SK-N-SH (cell line): ENCODE measurements around the gene CACNA2D1. TPM values are rescaled to one million over a fixed set of nuclear protein-coding genes. Genes with fewer than 3 reads are reported as not detected.
A peak's percentile ranks its signal among the peaks of the same experiment; 100 is the strongest.

Experiments used
- CTCF ChIA-PET: fragments of 300-600, 350-600 bp; formaldehyde crosslinking; extraction: SDS; loops from one replicate; lab custom pipeline; 2021; lab: Yijun Ruan, JAX
- POLR2A ChIA-PET: fragments of 350-600 bp; sonication (Branson Sonifier 250); formaldehyde crosslinking; extraction: SDS; loops from one replicate; lab custom pipeline; 2020; ENCODE audit warnings: antibody characterized with exemption, inconsistent platforms; lab: Yijun Ruan, JAX
- DNase-seq: peaks from one replicate; pipeline ENCODE4 v3.0.0; 2012
- H2AFZ ChIP-seq: fragments of 200-600 bp; sonication (generic); 2 replicates; pipeline ENCODE4 v1.8.1; 2016; ENCODE audit warnings: antibody characterized with exemption, mild to moderate bottlenecking, low read depth
- H3F3A ChIP-seq: fragments of 200-600 bp; sonication (generic); replicated peaks from 2 replicates; pipeline ENCODE3; 2016; ENCODE audit warnings: antibody characterized with exemption, mild to moderate bottlenecking; ENCODE audit not compliant: insufficient read depth
- H3K27ac ChIP-seq, 2 experiments: fragments of 200-500 bp in 1 of 2; fragments of 200-600 bp in 1 of 2; sonication (Bioruptor generic) in 1 of 2; sonication (generic), shearing (Covaris generic) in 1 of 2; 2 replicates each; pipeline versions ENCODE4 v1.5.1 to v1.6.1; 2014 to 2016; ENCODE audit warnings: low read depth in 2 of 2, inconsistent platforms in 1 of 2, low read length in 1 of 2, mild to moderate bottlenecking in 1 of 2, mixed read lengths in 1 of 2
- H3K27me3 ChIP-seq: fragments of 200-600 bp; sonication (generic), shearing (Covaris generic); 2 replicates; pipeline ENCODE4 v1.6.1; 2016; ENCODE audit warnings: mixed run types; ENCODE audit not compliant: insufficient read depth
- H3K36me3 ChIP-seq, 2 experiments: fragments of 200-500 bp in 1 of 2; fragments of 200-600 bp in 1 of 2; sonication (Bioruptor generic) in 1 of 2; sonication (generic) in 1 of 2; replicated peaks in 1 of 2; 2 replicates each; pipeline versions ENCODE3 to v1.5.1; 2014 to 2016; ENCODE audit warnings: low read length in 1 of 2, mild to moderate bottlenecking in 1 of 2; ENCODE audit not compliant: insufficient read depth in 2 of 2, control insufficient read depth in 1 of 2
- H3K4me1 ChIP-seq, 2 experiments: fragments of 200-500 bp in 1 of 2; fragments of 200-600 bp in 1 of 2; sonication (Bioruptor generic) in 1 of 2; sonication (generic), shearing (Covaris generic) in 1 of 2; 2 replicates each; pipeline versions ENCODE4 v1.5.1 to v1.6.1; 2014 to 2016; ENCODE audit warnings: low read depth in 1 of 2, low read length in 1 of 2, mixed run types in 1 of 2; ENCODE audit not compliant: insufficient read depth in 2 of 2, control insufficient read depth in 1 of 2
- H3K4me2 ChIP-seq: fragments of 200-600 bp; sonication (generic), shearing (Covaris generic); 2 replicates; pipeline ENCODE4 v1.6.1; 2017; ENCODE audit warnings: mixed run types
- H3K4me3 ChIP-seq, 2 experiments: fragments of 200-500 bp in 1 of 2; fragments of 200-600 bp in 1 of 2; sonication (Bioruptor generic) in 1 of 2; sonication (generic), shearing (Covaris generic) in 1 of 2; 2 replicates each; pipeline versions ENCODE4 v1.5.1 to v1.8.1; 2014 to 2016; ENCODE audit warnings: low read depth in 2 of 2, inconsistent platforms in 1 of 2, low read length in 1 of 2, mild to moderate bottlenecking in 1 of 2, mixed read lengths in 1 of 2, moderate library complexity in 1 of 2
- H3K79me2 ChIP-seq: fragments of 200-600 bp; sonication (generic); 2 replicates; pipeline ENCODE4 v1.8.1; 2017; ENCODE audit warnings: mild to moderate bottlenecking; ENCODE audit not compliant: insufficient read depth
- H3K9ac ChIP-seq: fragments of 200-600 bp; sonication (generic); 2 replicates; pipeline ENCODE4 v1.6.1; 2017; ENCODE audit warnings: mixed run types
- H3K9me2 ChIP-seq: fragments of 200-600 bp; sonication (generic); 2 replicates; pipeline ENCODE4 v1.6.1; 2017; ENCODE audit warnings: mixed run types
- H3K9me3 ChIP-seq: fragments of 200-600 bp; sonication (generic); 2 replicates; pipeline ENCODE4 v1.6.1; 2017; ENCODE audit warnings: mixed run types, mild to moderate bottlenecking, moderate library complexity
- H4K20me1 ChIP-seq: fragments of 200-600 bp; sonication (generic); 2 replicates; pipeline ENCODE4 v1.6.1; 2017; ENCODE audit warnings: mild to moderate bottlenecking, mixed run types; ENCODE audit not compliant: insufficient read depth
- ELF1 ChIP-seq: IDR thresholded peaks from 2 replicates; pipeline ENCODE4 v1.4.0; 2012
- FOSL2 ChIP-seq: IDR thresholded peaks from 2 replicates; pipeline ENCODE4 v1.4.0; 2012; ENCODE audit warnings: low read depth, mild to moderate bottlenecking, moderate library complexity, borderline replicate concordance
- FOXJ3 ChIP-seq: sonication (generic); formaldehyde crosslinking; IDR thresholded peaks from 2 replicates; pipeline ENCODE4 v1.5.1; 2020; ENCODE audit warnings: mild to moderate bottlenecking, missing genetic modification reagents
- FOXM1 ChIP-seq: IDR thresholded peaks from 2 replicates; pipeline ENCODE4 v1.4.0; 2012; ENCODE audit warnings: low read depth, mild to moderate bottlenecking
- GABPA ChIP-seq: IDR thresholded peaks from 2 replicates; pipeline ENCODE4 v1.4.0; 2012; ENCODE audit warnings: low read depth, mild to moderate bottlenecking
- GATA2 ChIP-seq: sonication (generic); formaldehyde crosslinking; IDR thresholded peaks from 2 replicates; pipeline ENCODE4 v1.5.0; 2020; ENCODE audit warnings: mild to moderate bottlenecking, missing genetic modification reagents
- MEF2A ChIP-seq: IDR thresholded peaks from 2 replicates; pipeline ENCODE4 v1.4.0; 2012; ENCODE audit warnings: low read depth, borderline replicate concordance
- MXI1 ChIP-seq: IDR thresholded peaks from 2 replicates; pipeline ENCODE4 v1.6.1; 2012; ENCODE audit warnings: mild to moderate bottlenecking, low read depth, low read length, improper control_type of control experiment
- NFIC ChIP-seq: IDR thresholded peaks from 2 replicates; pipeline ENCODE4 v1.4.0; 2012; ENCODE audit warnings: borderline replicate concordance
- POLR2AphosphoS5 ChIP-seq: IDR thresholded peaks from 2 replicates; pipeline ENCODE4 v1.6.1; 2012; ENCODE audit warnings: low read depth, low read length
- RAD21 ChIP-seq: IDR thresholded peaks from 2 replicates; pipeline ENCODE4 v1.6.1; 2012; ENCODE audit warnings: mild to moderate bottlenecking, low read length
- RCOR1 ChIP-seq: fragments of 150-350 bp; IDR thresholded peaks from 2 replicates; pipeline ENCODE4 v1.6.1; 2017; ENCODE audit warnings: antibody characterized with exemption, low read length
- RXRA ChIP-seq: IDR thresholded peaks from 2 replicates; pipeline ENCODE4 v1.4.0; 2012; ENCODE audit warnings: low read depth, mild to moderate bottlenecking, borderline replicate concordance
- SIN3A ChIP-seq: IDR thresholded peaks from 2 replicates; pipeline ENCODE4 v1.6.1; 2012; ENCODE audit warnings: low read depth, mild to moderate bottlenecking, low read length, moderate library complexity, borderline replicate concordance
- TAF1 ChIP-seq: IDR thresholded peaks from 2 replicates; pipeline ENCODE4 v1.6.1; 2012; ENCODE audit warnings: low read depth, mild to moderate bottlenecking, low read length, moderate library complexity, borderline replicate concordance
- TCF12 ChIP-seq: IDR thresholded peaks from 2 replicates; pipeline ENCODE4 v1.4.0; 2012
- TEAD4 ChIP-seq: IDR thresholded peaks from 2 replicates; pipeline ENCODE4 v1.4.0; 2012; ENCODE audit warnings: mild to moderate bottlenecking, borderline replicate concordance; ENCODE audit not compliant: insufficient read depth
- YY1 ChIP-seq: IDR thresholded peaks from 2 replicates; pipeline ENCODE4 v1.4.0; 2012; ENCODE audit warnings: low read depth, mild to moderate bottlenecking
- WGBS: methylation state at CpG from one replicate; pipeline ENCODE4 v1.1.6; 2017; ENCODE audit warnings: low lambda C conversion rate; 5-methylcytosine and 5-hydroxymethylcytosine counted together
- polyA plus RNA-seq, 3 experiments: library from polyadenylated mRNA; depleted of rRNA; stranded (reverse); fragments of >200 nt; gene quantifications; 2 replicates each; pipeline ENCODE4 v1.2.3, GENCODE V29; 2012
- TF ChIP-seq, protein P1 (sequence below): IDR thresholded peaks from 2 replicates; pipeline ENCODE4 v1.4.0; 2012; ENCODE audit warnings: low read depth, borderline replicate concordance
- TF ChIP-seq, protein P2 (sequence below): IDR thresholded peaks from 2 replicates; pipeline ENCODE4; 2012
- TF ChIP-seq, protein P3 (sequence below): IDR thresholded peaks from 2 replicates; pipeline ENCODE4 v1.4.0; 2012; ENCODE audit warnings: low read depth
- TF ChIP-seq, protein P4 (sequence below): fragments of 150-350 bp; IDR thresholded peaks from 2 replicates; pipeline ENCODE4 v1.6.1; 2017; ENCODE audit warnings: antibody characterized with exemption, low read length, low read depth, borderline replicate concordance
- TF ChIP-seq, protein P5 (sequence below): fragments of 150-350 bp; IDR thresholded peaks from 2 replicates; pipeline ENCODE4 v1.6.1; 2016; ENCODE audit warnings: mild to moderate bottlenecking, low read depth, low read length

CACNA2D1 gene
- polyA plus RNA-seq, 1 of the 3 experiments (the other 2 are of a cell fraction), result 3.4 TPM

GRCh38 chr7:82109288-82109687 is 334.3 kb downstream of the CACNA2D1 start (continued):
- TF ChIP-seq, protein P1, sequence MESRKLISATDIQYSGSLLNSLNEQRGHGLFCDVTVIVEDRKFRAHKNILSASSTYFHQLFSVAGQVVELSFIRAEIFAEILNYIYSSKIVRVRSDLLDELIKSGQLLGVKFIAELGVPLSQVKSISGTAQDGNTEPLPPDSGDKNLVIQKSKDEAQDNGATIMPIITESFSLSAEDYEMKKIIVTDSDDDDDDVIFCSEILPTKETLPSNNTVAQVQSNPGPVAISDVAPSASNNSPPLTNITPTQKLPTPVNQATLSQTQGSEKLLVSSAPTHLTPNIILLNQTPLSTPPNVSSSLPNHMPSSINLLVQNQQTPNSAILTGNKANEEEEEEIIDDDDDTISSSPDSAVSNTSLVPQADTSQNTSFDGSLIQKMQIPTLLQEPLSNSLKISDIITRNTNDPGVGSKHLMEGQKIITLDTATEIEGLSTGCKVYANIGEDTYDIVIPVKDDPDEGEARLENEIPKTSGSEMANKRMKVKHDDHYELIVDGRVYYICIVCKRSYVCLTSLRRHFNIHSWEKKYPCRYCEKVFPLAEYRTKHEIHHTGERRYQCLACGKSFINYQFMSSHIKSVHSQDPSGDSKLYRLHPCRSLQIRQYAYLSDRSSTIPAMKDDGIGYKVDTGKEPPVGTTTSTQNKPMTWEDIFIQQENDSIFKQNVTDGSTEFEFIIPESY, result no peak
- TF ChIP-seq FOXJ3 (CRISPR knock-in tag), result no peak
- no peak for TF ChIP-seq POLR2AphosphoS5
- TF ChIP-seq NFIC, result no peak
- no peak for TF ChIP-seq TEAD4
- TF ChIP-seq TAF1, result no peak
- no peak for TF ChIP-seq SIN3A

DNA sequence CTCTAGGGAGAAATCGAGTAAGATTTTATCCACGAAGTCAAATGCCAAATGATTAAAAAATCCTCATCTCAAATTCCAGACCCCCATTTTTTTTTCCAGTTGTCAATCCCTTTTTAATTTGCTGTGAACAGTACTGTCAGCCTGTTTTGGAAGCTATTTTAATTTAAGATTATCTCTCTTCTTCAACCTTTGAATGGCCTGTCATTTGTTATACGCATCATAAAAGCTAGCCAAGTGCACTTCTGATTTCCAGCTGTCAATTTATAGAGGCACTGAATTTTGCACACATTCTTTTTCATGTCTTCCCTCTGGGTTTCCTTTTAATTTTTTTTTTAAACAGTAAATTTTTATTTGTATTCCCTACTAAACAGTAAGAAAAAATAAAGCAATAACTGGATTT is 337.4 kb downstream of the CACNA2D1 start:
- H3F3A ChIP-seq, result peaks cover 28% of the 10 kb centered on the region
- H3K4me2 ChIP-seq, result no peak overlapping the region
- ChIA-PET CTCF (no interaction called here), POLR2A (no interaction called here)
- no peaks in the 10 kb centered on the region for H3K9me3 ChIP-seq
- DNase-seq, result no peak
- H4K20me1 ChIP-seq, result no peaks in the 10 kb centered on the region
- peak overlapping the region in 1 of 2 experiments; percentile 71; a peak in 2 of 4 replicates for H3K27ac ChIP-seq
- no peak overlapping the region for H3K4me3 ChIP-seq
- H3K9me2 ChIP-seq, result no peaks in the 10 kb centered on the region
- H3K4me1 ChIP-seq, result peaks cover 0 to 16% of the 10 kb centered on the region in 2 experiments; a peak in 3 of 4 replicates
- WGBS, result 78% methylated on average over 3 of the region's 3 CpGs
- peaks cover 0 to 5% of the 10 kb centered on the region in 2 experiments for H3K36me3 ChIP-seq
- H3K79me2 ChIP-seq, result no peaks in the 10 kb centered on the region
- no peak overlapping the region for H3K9ac ChIP-seq
- H3K27me3 ChIP-seq, result no peaks in the 10 kb centered on the region
- no peak for TF ChIP-seq FOSL2
- TF ChIP-seq, protein P2, sequence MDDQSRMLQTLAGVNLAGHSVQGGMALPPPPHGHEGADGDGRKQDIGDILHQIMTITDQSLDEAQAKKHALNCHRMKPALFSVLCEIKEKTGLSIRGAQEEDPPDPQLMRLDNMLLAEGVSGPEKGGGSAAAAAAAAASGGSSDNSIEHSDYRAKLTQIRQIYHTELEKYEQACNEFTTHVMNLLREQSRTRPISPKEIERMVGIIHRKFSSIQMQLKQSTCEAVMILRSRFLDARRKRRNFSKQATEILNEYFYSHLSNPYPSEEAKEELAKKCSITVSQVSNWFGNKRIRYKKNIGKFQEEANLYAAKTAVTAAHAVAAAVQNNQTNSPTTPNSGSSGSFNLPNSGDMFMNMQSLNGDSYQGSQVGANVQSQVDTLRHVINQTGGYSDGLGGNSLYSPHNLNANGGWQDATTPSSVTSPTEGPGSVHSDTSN, result no peak
- no peak for TF ChIP-seq ELF1
- TF ChIP-seq, protein P3, sequence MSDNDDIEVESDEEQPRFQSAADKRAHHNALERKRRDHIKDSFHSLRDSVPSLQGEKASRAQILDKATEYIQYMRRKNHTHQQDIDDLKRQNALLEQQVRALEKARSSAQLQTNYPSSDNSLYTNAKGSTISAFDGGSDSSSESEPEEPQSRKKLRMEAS, result no peak
- TF ChIP-seq, protein P4, sequence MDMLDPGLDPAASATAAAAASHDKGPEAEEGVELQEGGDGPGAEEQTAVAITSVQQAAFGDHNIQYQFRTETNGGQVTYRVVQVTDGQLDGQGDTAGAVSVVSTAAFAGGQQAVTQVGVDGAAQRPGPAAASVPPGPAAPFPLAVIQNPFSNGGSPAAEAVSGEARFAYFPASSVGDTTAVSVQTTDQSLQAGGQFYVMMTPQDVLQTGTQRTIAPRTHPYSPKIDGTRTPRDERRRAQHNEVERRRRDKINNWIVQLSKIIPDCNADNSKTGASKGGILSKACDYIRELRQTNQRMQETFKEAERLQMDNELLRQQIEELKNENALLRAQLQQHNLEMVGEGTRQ, result no peak
- TF ChIP-seq RAD21, result no peak
- no peak for TF ChIP-seq RXRA
- no peak for TF ChIP-seq FOXM1
- TF ChIP-seq, protein P5, sequence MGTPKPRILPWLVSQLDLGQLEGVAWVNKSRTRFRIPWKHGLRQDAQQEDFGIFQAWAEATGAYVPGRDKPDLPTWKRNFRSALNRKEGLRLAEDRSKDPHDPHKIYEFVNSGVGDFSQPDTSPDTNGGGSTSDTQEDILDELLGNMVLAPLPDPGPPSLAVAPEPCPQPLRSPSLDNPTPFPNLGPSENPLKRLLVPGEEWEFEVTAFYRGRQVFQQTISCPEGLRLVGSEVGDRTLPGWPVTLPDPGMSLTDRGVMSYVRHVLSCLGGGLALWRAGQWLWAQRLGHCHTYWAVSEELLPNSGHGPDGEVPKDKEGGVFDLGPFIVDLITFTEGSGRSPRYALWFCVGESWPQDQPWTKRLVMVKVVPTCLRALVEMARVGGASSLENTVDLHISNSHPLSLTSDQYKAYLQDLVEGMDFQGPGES, result no peak
- no peak for TF ChIP-seq YY1
- TF ChIP-seq GATA2, result no peak
- no peak for TF ChIP-seq MEF2A
- TF ChIP-seq GABPA, result no peak
- TF ChIP-seq TCF12, result no peak
- TF ChIP-seq RCOR1, result no peak
- TF ChIP-seq MXI1, result no peak
- TF ChIP-seq, protein P1, result no peak
- no peak for TF ChIP-seq SIN3A
- no peak overlapping the region for H2AFZ ChIP-seq
